Amniotic stem cell (primary cell): ENCODE data around the gene MRPS18C.
"Not testable (repeated sequence)": the region's sequence is repeated elsewhere in the genome, so short reads cannot be mapped to it uniquely, and the experiment has no call there.

Source experiments
- DNase-seq: peaks from one replicate; lab custom pipeline; 2025; lab: John Stamatoyannopoulos, UW

MRPS18C gene

DNA sequence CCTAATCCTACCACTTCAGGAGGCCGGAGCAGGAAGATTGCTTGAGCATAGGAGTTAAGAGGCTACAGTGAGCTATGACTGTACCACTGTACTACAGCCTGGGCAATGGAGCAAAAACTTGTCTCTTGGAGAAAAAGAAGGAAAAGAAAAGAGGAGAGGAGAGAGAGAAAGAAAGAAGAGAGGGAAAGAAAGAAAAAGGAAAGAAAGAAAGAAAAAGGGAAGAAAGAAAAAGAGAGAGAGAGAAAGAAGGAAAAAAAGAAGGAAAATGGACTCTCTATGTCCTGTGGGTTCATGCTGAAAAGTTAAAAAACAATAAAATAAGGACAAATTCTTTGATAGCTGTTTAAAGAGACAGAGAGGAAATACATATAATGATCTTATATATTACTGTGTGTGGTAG lies 42.3 kb downstream of the MRPS18C start:
- DNase-seq = no peak

DNA sequence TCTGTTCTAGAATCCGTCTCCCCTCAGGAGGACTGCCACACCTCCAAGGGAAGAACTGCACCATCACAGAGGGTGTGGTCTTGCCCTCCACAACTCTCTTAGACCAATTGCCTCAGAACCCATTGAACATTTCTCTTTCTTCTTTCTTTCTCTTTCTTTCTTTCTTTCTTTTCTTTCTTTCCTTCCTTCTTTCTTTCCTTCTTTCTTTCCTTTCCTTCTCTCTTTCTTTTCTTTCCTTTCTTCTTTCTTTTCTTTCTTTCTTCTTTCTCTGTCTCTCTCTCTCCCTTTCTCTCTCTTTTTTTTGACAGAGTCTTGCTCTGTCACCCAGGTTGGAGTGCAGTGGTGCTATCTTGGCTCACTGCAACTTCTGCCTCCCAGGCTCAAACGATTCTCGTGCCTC lies 45.8 kb downstream of the MRPS18C start:
- DNase-seq = not testable (repeated sequence)

- DNase-seq = no peak
Observed at GRCh38 chr4:83503974-83504373, 48.1 kb downstream of the MRPS18C start.

GRCh38 chr4:83504503-83504902 lies 48.6 kb downstream of the MRPS18C start:
- no peak for DNase-seq

DNA sequence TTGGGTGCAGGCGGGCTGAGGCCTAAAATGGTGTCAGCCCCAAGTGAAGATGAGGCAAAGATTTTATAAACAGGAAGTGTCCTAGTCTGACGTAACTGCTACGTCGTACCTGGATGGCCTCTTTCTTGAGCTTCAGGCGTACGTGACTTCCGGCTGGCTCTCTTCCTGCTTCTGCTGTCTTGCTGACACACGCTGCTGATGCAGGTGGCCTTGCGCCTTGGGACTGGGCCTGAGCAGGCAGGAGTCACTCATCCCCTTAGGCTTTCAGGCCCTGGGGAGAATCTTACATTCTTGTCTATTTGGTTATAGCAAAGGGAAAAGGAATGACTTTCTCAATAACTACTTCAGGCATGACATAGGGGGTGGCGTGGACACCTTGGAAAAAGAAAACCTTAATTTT lies 49.1 kb downstream of the MRPS18C start:
- no peak for DNase-seq

- not testable (repeated sequence) for DNase-seq
Observed at GRCh38 chr4:83509156-83509585, 53.3 kb downstream of the MRPS18C start.

DNA sequence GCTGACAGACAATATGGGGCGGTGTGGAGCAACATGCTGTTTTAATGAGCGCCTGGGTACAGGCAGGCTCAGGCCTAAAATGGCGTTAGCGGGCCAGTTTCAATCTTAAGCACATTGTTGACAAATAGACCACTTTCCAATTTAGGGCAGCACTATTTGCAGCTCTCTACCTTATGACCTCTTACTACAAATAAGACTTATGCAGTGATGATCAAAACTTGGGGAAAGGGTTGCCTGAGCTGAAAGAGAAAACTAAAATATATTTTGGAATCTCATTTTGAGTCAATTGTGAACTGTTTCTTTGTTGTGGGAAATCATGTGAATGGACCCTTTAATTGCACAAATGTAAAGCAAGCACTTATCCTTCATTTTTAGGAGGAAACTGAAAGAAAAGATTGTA lies 54.6 kb downstream of the MRPS18C start:
- no peak for DNase-seq
